ENCODE data around the gene KCTD21.

The KCTD21 gene

GRCh38 chr11:78131956-78132355 is 56.5 kb downstream of the KCTD21 start:
- no peak overlapping the region for H3K4me3 ChIP-seq (ENCODE audit: insufficient read length, low read depth)
- H3K27me3 ChIP-seq (ENCODE audit: insufficient read depth, insufficient read length): no peaks in the 10 kb centered on the region
- DNase-seq (ENCODE audit: low read depth, low spot score): no peak
- no peak overlapping the region for H3K9ac ChIP-seq (ENCODE audit: insufficient read length, low read depth)
- H3K9me3 ChIP-seq (ENCODE audit: insufficient read depth, low read length): no peaks in the 10 kb centered on the region
- H3K4me1 ChIP-seq (ENCODE audit: insufficient read depth, insufficient read length): no peaks in the 10 kb centered on the region
- TF ChIP-seq SUZ12 (IDR thresholded peaks at IDR 0.05; ENCODE audit: extremely low read depth, insufficient read depth, insufficient read length) (no peak), YY1 (IDR thresholded peaks at IDR 0.05; ENCODE audit: insufficient read depth, insufficient read length) (no peak), ZNF274 (IDR thresholded peaks at IDR 0.05; ENCODE audit: low read depth, low read length) (no peak)
- peaks cover 24% of the 10 kb centered on the region for H3K36me3 ChIP-seq (ENCODE audit: insufficient read depth, insufficient read length, low read length)

DNA sequence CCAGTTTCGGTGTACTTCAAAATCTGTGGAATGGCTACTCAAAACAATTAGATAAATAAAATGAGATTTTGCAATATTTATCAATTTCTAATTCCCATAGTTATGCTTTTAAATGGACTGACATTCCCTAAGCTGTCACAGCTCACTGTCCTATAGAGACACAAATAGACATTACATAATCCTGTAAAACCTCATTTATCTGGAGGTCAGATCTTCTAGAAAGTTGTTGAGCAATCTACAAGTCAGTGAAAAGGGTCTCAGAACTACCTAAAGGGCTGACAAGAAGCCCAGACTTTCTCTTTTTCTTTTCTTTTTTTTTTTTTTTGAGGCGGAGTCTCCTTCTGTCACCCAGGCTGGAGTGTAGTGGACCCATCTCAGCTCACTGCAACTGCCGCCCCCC is 61.0 kb downstream of the KCTD21 start:
- TF ChIP-seq SUZ12 (IDR thresholded peaks at IDR 0.05; ENCODE audit: extremely low read depth, insufficient read depth, insufficient read length) (no peak), ZNF274 (IDR thresholded peaks at IDR 0.05; ENCODE audit: low read depth, low read length) (no peak), YY1 (IDR thresholded peaks at IDR 0.05; ENCODE audit: insufficient read depth, insufficient read length) (no peak)
- H3K4me1 ChIP-seq (ENCODE audit: insufficient read depth, insufficient read length): no peaks in the 10 kb centered on the region
- H3K9ac ChIP-seq (ENCODE audit: insufficient read length, low read depth): no peak overlapping the region
- peaks cover 21% of the 10 kb centered on the region for H3K36me3 ChIP-seq (ENCODE audit: insufficient read depth, insufficient read length, low read length)
- H3K9me3 ChIP-seq (ENCODE audit: insufficient read depth, low read length): no peaks in the 10 kb centered on the region
- no peak for DNase-seq (ENCODE audit: low read depth, low spot score)
- H3K4me3 ChIP-seq (ENCODE audit: insufficient read length, low read depth): no peak overlapping the region
- H3K27me3 ChIP-seq (ENCODE audit: insufficient read depth, insufficient read length): no peaks in the 10 kb centered on the region
